ENCODE data around the gene RAB37.

The RAB37 gene

DNA sequence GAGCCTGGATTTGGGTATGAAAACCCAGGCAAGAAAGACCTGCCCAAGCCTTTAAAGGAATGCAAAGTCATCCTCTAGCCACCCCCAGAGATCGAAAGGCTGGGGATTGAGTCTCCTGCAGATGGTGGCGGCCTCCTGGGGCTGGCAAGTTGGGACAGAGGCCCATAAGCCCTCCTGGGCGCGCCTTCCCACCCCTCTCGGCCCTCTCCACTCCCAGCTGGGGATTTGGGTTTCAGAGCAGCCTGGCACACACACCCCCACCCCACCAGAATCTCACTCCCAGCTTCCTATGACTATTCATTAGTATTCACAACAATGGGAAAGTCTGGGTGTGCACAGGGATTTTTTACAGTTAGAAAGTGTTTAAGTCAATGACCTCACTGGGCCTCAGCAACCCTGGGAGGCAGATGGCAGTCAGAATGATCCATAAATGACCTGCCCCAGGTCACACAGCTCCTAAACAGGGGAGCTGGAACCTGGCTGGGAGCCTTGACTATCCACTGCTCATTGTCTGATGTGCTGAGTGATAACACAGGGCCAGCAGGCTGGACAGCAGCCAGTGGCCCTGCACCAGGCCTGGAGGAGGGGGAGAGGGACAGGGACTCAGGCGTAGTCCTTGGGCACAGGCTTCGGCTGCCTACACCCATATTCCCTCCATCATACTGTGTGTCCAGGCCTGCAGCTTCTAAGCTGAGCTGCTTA is 23.5 kb downstream of the RAB37 start:
- no peak for DNase-seq (ENCODE audit: low read depth, low spot score)

DNA sequence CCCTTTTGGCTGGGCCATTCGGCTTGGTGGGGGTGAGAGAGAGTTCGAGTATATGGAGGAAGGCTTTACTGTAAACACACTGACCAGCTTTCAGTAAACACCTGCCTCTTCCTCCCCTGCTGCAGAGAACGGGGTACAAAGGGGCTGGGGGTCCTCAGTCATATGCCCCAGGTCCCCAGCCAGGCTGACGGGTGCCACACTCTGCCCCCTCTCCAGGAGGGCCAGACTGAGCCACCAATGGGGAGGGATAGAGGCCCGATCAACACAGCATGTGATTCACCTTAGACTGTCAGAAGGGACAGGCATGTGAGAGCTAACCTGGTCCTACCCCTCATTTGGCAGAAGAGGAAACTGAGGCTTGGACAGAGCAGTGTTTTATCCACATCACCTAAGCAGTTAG is 24.4 kb downstream of the RAB37 start:
- no peak for DNase-seq (ENCODE audit: low read depth, low spot score)

GRCh38 chr17:74761931-74762330 is 24.9 kb downstream of the RAB37 start:
- no peak for DNase-seq (ENCODE audit: low read depth, low spot score)

DNA sequence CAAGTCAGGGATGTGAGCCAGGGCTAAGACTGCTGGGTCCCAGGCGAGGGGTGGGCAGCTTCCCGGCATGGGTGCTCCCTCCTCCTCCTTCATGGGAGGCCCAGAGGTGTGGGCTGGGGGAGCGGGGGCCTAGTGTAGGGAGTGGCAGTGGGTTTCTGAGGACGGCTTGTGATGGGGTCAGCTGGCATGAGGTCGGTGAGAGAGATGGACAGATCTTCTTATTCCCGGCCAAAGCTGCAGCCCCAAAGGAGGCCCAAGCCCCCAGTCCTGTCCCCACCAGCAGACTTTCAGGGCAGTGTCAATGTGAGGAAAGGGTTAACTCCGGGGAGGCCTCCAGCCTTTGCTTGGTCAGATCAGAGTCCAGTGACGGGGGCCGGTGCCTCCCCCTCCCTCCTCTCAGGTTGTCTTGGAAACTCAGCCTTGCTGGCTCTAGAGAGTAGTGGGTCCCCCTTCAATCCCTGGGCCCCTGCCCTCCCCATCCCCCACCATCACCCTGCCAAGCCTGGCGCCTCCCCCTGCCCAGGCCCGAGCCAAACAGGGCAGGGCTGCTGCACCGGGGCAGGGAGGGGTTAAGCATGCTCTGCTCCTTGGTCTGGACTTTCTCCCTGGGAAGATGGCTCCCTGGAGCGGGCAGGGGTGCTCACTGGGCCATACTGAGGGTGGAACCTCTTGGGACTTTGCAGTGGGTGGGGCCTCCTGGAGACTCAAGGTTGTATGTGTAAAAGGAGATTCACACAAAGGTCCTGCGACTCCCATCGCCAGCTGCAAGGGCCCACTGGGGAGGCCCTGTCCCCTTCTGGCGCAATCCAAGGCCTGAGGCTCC is 26.7 kb downstream of the RAB37 start:
- DNase-seq (ENCODE audit: low read depth, low spot score) = no peak

GRCh38 chr17:74764751-74765286 is 27.8 kb downstream of the RAB37 start:
- DNase-seq (ENCODE audit: low read depth, low spot score) = no peak

DNA sequence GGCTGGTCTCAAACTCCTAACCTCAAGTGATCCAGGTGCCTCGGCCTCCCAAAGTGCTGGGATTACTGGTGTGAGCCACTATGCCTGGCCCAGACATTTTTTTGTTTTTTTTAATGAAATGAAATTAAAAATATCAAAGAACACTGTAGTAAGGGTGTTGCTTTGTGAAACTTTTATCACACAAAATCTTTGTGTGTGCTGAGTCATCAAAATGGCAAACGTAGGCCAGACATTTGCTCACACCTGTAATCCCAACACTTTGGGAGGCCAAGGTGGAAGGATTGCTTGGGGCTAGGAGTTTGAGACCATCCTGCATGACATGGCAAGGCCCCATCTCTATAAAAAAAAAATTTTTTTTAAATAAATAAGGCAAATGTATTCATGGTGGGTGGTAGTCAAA is 29.4 kb downstream of the RAB37 start:
- no peak for DNase-seq (ENCODE audit: low read depth, low spot score)

DNA sequence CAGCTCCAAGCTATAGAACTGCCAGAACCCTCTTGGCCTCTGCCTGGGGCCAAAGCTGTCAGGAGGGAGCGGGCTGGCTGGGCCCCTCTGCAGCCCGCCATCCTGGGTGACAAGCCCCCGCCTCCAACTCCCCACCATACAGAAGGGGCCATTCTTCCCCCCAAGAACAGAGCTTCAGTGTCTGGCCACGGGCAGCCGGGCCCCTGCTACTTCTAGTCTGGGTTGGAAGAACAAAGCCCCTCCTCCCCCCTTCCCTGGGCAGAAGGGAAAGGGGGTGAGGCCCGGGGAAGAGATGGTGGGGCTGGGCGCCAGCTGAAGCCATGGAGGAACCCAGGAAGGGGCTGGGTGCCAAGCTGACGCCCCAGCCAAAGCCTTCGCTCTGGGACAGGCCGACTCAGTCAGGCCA is 30.1 kb downstream of the RAB37 start:
- DNase-seq (ENCODE audit: low read depth, low spot score) = no peak

GRCh38 chr17:74768069-74768762 is 31.2 kb downstream of the RAB37 start:
- DNase-seq (ENCODE audit: low read depth, low spot score) = no peak

GRCh38 chr17:74768763-74769114 is 31.7 kb downstream of the RAB37 start:
- DNase-seq (ENCODE audit: low read depth, low spot score) = no peak

GRCh38 chr17:74769266-74769855 is 32.3 kb downstream of the RAB37 start:
- no peak for DNase-seq (ENCODE audit: low read depth, low spot score)

DNA sequence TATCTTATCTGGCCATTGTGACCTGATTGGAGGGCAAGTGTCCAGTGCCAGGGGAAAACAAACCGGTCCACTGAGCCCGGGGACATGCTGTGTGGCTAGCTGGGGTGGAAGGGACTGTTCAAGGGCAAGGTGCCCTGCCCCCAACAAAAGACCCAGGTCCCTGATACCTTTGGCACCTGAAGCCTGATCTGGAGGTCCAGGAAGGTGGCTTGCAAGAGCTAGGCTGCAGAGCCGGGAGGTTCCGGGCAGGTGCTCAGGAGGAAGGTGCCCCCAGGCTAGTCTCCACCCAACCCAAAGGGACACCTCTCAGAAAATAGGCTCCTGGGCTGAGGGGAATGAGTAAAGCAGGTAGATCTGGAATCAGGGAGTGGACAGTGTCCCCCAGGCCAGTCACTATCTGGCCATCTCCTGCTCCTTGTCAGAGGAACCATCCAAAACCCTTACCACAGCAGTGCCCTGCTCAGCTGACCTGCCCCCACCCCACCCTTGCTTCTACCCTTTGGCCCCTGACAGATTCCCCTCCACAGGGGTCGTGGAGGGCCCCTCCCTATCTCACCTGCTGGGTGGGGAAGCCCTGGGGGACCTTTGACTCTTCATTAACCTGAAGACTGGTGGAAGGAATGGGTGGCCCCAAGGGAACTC is 32.9 kb downstream of the RAB37 start:
- no peak for DNase-seq (ENCODE audit: low read depth, low spot score)

DNA sequence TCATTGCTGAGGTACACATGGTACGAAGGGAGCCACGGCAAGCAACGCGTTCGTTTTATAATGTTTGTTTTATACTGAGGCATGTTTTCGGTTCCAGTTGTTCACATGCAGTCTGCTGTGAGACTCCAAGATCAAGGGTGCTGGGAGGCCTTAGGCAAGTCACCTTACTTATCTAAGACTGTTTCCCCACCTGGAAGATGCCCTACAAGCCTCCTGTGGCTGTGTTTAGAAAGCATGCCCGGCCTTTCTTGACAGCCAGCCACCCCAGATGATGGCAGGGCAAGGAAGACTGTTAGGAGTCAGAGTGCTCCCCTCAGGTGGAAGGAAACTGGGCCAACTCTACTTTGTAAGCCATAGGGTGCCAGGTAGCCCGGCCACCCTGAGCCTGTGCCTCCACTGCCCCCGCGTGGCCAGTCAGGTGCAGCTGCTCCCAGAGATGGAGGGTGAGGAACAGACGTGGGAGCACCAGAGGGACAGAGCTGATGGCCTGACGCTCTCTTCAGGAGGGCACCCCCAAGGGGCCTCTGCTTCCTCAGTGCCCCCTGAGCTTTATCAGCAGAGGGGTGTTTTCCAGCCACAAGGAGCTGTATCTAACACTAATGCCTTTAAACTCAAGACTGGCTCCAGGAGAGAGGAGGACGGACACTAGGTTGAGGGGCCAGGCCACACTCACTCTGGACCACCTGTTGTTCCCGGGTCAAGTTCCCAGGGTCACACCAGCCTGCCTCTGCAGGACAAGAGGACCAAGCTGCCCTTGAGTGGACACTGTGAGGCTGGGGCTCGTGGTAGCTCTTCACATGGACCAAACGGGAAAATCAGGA is 33.7 kb downstream of the RAB37 start:
- DNase-seq (ENCODE audit: low read depth, low spot score) = no peak

DNA sequence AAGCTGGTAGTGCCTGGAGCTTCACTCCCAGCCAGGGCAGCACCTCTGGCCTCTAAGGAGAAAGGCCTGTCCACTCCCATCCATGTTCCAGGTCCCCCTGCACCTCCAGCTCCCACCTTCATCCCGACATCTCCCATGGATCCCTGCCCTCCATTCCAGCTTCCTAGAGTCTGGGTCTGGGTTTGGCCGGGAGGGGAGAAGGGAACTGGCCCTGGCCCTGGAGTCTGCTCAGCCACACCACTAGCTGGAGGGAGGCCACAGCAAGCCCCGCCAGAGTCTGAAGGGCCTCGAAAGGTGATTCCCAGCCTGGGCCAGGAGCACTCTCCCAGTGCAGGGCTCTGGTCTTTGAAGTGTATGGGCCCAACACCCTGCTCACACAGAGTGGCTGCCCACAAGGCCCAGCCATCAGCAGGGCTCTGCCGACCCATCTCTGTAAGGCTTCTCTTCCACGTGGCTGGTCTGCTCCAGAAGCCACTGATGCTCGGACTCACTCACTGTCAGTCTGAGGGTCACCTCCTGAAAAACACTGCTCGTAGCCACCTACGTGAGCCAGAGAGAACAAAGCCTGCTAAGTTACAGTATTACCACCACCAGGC is 34.4 kb downstream of the RAB37 start:
- no peak for DNase-seq (ENCODE audit: low read depth, low spot score)

- DNase-seq (ENCODE audit: low read depth, low spot score) = no peak
Measured at GRCh38 chr17:74772053-74772452, 35.0 kb downstream of the RAB37 start.

- no peak for DNase-seq (ENCODE audit: low read depth, low spot score)
Measured at GRCh38 chr17:74773414-74773813, 36.4 kb downstream of the RAB37 start.

- DNase-seq (ENCODE audit: low read depth, low spot score) = no peak
Measured at GRCh38 chr17:74773871-74774286, 36.8 kb downstream of the RAB37 start.

GRCh38 chr17:74775409-74776043 is 38.5 kb downstream of the RAB37 start:
- DNase-seq (ENCODE audit: low read depth, low spot score) = no peak

- peak; percentile 99 for DNase-seq (ENCODE audit: low read depth, low spot score)
Measured at GRCh38 chr17:74776044-74776962, 39.2 kb downstream of the RAB37 start, which contains the start of gene NAT9. NAT9 (minus strand) TSS chr17:74776345; CDS start chr17:74775698, 647 bp downstream.

Data from activated naive CD8-positive, alpha-beta T cell treated with anti-CD3 and anti-CD28 coated beads, Interleukin-2, amount 50 U/mL, for 16 hours (primary cell).